ENCODE measurements around the gene SMTNL2.
A peak's percentile ranks its signal among the peaks of the same experiment; 100 is the strongest.
"Not testable (repeated sequence)": the region's sequence is repeated elsewhere in the genome, so short reads cannot be mapped to it uniquely, and the experiment has no call there.

SMTNL2 gene

DNA sequence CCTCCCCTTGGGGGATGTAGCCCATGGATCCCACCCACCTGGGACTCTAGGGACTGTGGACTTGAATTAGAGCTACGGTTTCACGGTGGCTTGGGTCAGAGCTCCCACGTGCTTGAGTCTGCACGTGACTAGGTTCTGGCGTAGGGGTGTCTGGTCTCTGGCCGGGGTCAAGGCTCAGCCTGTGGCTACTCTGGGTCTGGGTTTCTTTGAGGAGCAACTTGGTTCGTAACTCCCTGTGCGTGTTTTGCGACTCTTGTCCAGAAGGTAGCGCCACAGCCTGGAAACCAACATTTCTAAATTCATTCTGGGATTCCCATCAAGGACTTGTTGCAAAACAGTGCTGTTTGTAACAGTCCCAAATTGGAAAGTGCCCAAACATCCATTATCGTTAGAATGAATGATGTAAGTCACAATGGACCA, 23.5 kb upstream of the SMTNL2 start:
- no peak for DNase-seq

DNA sequence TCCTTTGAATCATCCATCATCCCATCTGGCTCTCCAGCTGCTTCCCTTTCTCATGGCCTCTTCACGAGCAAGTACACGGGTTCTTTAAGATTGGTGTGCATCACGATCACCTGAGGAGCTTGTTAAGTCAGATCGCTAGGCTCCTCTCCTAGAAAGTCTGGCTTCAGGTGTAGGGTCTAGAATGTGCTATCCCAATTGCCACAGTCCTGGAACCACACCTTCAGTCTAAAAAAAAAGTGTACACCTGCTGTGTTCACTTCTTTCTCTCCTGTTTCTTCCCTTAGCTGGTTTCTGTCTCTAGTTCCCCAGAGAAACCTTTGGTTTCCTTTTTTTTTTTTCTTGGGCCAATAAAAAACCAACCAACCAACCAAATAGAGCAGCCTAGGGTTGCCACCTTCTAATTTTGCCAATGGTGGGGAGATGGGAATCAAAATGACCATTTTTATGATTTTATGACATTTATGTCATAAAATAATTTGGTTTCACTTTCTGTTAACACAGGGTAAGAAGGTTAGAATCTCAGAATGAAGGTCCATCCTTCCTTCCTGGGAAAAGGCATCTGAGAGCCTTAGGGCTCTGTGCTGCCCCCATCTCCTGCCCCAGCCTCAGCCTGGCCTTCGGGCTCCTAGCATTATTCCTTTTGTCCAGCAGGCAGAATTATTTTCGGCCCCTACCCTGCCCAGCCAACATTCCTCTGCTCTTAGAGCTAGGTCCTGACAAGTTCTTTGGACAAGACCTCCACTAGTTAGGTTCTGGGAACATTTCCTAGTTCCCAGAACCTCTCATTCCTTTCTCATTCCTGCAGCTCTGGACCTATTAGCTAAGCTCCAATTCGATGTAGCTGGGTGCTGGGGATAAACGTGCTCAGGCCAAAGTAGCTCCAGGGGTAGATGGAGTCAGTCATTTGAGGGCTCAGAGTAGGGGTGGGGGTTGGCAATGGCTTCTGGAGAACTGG, 22.0 kb upstream of the SMTNL2 start:
- DNase-seq = no peak

DNA sequence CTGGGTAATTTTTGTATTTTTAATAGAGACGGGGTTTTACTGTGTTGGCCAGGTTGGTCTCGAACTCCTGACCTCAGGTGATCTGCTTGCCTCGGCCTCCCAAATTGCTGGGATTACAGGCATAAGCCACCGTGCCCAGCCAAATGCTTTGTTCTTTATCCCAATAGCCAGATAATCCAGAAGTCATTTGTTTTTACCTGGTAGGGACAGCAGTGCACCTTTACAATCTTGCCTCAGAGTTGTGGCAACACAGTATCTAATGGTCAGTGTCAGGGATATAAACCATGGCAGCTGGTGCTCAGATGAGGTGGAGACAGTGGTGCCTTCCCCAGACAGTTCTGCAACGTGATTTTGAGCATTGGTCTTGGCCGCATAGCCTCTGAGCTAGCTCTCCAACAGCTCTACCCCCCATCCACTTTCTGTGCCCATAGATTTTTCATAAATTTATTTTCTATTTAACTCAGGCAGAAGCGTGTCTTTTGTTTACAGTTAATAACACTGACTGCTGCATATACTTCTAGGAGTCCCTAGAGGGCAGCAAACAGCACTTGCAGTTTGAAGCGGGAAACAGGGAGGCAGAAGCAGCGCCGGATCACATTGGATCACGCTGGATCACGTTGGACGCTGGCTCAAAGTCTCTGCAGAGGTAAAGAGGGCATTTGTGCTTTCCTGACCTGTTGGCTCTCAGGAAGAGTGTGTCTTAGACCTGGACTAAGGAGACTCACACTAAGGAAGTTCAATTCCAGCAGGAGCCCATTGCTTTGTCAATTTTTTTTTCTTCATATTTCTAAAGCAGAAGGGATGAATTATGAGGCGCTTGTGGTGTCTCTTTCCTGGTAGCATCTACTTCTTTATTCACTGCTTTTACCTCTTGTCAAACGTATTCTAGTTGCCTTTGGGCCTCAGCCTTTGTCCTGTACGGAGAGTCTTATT, 18.9 kb upstream of the SMTNL2 start:
- peak; percentile 67 for DNase-seq

DNA sequence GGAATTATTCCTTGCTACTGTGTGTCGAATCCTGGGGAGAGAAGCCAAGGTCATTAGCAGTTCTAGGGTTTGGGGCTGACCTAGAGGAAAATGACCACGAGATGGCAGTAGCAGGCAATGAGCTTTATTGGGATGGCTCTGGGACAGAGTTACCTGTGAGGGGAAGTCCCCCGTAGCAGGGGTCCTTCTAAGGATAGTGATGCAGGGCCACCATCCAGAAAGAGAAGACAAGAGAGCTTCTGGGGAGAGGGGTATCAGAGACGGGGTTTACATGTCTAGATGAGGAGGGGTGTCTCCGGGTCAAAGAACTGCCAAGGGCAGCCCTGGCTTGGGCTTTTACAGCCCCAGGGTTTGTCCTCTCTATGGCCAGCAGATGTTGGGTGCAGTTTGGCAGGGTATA, 17.5 kb upstream of the SMTNL2 start:
- DNase-seq = peak; percentile 54

DNA sequence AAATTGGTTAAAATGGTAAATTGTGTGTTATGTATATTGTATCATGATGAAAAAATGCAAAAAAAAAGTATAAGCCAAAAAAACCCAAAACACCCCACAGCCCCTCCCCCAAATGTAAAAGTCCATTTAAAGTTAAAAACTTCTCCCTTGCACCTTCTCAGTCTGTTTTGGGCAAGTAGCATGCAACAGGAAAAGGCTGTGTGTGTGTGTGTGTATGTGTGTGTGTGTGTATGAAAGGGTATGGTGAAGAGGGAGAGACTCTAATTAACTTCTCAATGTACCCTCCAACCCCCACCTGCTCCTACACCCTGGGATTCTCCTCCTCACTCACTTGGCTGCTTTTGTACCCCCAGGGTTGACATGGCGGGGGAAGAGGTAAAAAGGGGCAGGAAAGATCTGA, 14.7 kb upstream of the SMTNL2 start:
- DNase-seq = no peak

DNA sequence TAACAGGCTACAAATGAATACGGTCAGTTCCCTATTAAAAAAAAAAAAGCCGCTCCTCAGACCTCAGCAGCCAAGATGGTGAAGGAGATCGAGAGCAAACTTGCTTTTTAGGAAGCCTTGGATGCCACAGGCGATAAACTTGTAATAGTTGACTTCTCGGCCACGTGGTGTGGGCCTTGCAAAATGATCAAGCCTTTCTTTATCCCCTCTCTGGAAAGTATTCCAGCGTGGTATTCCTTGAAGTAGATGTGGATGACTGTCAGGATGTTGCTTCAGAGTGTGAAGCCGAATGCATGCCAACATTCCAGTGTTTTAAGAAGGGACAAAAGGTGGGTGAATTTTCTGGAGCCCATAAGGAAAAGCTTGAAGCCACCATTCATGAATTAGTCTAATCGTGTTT, 12.2 kb upstream of the SMTNL2 start:
- DNase-seq = no peak

DNA sequence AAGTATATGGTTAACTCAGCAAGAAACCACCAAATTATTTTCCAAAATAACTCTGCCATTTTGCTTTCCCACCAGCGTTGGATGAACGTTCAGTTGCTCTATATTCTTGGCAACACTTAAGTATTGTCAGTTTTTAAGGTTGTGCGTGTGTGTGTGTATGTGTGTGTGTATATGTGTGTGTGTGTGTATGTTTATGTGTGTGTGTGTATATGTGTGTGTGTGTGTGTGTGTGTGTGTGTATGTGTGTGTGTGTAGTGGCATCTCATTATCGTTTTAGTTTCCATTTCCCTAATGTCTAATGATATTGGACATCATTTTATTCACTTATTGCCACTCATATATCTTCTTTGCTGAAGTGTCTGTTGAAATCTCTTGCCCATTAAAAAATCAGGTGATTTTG, 11.2 kb upstream of the SMTNL2 start:
- no peak for DNase-seq

DNA sequence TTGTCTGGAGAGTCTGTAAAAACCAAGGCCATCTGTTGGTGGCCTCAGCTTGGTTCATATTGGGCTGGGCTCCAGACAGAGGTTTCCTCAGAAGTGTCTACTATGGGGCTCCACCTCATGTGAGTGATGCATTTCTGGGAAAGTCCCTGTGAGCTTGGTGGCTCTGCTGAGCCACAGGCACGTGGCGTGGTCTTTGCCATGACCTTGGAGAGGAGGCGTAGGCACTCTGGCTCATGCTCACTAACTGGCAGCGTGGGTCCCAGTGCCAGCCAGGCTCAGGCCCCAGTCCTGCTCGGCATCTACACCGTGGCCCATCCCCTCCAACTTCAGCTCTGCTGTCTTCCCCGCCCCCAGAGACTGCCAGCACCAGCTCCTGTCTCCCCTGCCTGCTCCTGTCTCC, 10.7 kb upstream of the SMTNL2 start:
- no peak for DNase-seq

DNA sequence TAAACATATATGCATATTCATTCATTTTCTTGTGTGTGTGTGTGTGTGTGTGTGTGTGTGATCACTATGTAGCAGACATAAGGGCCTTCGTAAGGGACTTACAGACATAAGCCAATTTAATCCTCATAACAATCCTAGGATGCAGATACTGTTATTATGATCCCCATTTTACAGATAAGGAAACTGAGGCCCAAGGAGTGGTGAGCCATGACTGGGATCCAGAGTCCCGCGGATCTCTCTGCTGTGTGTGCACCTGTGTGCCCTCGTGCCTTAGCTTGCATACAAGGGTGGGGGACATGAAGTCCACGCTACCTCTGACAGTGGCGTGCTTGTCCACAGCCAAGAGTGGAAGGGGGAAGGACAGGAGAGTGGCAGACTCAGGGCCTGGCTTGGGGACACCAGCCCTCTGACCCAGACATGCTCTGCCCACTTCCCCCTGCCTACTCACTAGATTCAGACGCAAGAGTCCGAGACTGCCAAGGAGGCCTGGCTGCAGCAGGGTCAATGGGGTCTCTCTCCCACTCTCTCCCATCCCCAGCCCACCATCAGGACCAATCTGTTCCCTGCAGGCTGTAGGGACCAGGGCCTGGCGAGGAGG, 9.8 kb upstream of the SMTNL2 start:
- DNase-seq = no peak

DNA sequence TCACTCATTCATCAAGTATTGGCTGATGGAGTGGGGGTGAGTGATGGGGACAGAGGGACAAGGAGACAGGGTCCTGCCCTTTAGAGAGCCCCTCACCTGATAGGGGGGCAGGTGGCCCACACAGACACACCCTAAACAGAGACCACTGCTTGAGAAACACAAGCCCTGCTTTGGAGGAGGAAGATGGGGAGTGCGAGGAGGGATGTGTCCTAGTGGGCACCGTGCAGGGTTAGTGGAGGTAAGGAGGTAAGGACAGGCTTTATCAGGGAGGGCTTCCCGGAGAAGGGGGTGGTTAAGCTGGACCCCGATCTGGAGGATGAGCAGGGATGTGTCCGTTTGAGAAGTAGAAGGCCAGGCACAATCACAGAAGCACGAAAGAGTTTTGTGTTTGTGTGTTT, 8.2 kb upstream of the SMTNL2 start:
- no peak for DNase-seq

DNA sequence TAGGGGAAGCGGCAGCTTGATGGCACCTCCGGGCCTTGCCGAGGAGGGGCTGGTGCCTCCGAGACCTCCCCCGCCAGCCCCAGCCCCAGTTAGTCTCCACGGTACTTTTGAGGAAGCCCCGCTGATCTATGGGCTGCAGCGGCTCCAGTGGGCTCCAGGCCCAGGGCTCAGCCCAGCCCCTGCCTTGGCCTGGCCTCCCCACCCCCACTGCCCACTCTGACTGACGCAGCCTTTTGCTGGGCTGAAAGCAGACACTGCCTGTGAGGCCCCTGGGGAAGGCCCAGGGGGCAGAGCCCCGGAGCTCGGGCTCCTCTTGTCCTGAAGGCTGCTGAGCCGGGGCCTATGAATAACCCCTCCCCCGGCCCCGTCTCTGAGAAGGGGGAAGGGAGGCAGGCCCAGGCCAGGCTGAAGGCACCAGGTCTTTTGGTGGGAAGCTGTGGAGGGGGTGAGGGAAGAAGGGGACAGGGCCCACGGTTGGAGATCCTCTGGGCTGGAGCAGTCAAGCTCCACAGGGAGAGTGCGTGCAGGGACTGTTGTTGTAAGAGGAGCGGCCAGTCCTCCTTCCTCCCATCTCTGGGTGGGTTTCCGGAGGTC, 7.5 kb upstream of the SMTNL2 start:
- no peak for DNase-seq

DNA sequence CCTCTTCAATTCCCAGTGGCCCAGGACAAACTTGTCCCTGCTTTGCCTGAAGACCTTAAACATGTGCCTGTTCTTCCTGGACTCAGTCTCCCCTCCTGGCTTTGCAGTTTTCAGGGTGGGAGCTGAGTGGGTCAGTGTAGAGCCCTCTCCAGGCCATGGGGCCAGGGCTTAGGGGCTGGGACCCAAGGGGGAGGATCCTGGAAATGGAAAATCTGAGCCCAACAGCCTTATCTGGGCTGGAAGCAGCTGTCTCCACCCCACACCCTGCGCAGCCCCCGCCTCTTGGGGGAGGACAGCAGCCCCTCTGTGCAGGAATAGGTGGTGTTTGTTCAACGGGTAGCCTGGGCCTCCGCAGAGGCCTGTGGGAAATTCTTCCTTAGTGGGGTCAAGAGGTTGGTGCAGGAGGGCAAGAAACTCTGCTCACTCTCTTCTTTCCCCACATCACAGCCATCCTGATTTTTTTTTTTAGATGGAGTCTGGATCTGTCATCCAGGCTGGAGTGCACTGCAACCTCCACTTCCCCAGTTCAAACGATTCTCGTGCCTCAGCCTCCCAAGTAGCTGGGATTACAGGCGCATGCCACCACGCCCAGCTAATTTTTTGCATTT, 6.8 kb upstream of the SMTNL2 start:
- DNase-seq = no peak

DNA sequence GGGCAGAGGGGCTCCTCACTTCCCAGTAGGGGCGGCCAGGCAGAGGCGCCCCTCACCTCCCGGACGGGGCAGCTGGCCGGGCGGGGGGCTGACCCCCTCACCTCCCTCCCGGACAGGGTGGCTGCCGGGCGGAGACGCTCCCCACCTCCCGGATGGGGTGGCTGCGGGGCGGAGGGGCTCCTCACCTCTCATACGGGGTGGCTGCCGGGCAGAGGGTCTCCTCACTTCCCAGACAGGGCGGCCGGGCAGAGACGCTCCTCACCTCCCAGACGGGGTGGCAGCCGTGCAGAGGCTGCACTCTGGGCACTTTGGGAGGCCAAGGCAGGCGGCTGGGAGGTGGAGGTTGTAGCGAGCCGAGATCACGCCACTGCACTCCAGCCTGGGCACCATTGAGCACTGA, 6.0 kb upstream of the SMTNL2 start:
- not testable (repeated sequence) for DNase-seq

DNA sequence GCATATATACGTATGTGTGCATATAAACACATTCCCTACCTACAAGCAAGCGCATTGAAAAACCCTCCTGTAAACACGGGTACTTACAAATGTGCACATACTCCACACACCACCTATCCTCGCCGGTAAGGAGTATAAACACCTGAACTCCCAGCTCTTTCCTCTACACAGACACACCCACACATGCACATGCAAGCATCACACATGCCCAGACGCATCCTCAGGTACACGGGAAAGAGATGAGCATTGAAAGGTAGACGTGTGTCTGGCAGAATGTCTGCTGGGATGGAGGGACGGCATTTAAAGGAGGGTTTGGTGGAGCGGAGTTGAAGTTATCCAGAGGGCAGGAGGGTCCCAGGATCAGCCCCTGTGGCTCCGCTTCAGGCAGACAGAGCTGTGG, 4.7 kb upstream of the SMTNL2 start:
- no peak for DNase-seq

DNA sequence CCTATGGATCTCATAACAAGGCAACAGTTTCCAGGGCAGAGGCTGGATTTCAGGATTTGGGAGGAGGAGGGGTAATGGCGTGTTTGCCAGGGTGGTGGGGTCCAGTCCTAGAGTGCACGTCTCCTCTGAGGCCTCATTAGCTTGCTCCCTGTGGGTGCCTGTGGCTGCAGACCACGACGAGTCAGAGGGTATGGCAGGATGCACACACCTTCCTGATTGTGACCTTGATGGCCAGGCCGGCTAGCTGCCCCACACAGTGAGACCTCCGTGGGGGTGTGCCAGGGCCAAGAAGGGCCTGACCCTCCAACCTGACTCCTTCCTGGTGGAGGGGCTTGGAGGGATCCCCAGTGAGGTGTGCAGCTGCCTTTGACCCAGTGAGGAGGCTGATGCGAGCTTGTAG, 4.0 kb upstream of the SMTNL2 start:
- DNase-seq = no peak

DNA sequence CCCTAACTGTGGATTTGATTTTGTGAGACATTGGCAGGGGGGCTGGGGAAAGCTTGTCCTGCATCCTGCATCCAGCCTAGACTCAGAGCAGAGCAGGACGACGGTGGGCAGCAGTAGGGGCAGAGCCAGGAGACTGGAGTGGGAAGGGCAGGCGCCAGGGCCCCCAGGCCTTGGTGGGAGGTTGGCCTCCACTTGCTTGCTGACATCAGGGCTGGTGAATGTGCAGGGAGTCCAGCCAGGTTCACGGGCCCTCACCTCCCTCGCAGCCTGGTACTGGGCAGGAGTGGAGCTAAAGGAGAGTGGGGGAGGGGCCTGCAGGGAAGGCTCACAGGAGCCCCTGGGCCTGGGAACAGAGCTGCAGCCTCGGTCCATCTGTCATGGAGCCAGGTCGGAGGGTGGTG, 2.2 kb upstream of the SMTNL2 start:
- DNase-seq = no peak

DNA sequence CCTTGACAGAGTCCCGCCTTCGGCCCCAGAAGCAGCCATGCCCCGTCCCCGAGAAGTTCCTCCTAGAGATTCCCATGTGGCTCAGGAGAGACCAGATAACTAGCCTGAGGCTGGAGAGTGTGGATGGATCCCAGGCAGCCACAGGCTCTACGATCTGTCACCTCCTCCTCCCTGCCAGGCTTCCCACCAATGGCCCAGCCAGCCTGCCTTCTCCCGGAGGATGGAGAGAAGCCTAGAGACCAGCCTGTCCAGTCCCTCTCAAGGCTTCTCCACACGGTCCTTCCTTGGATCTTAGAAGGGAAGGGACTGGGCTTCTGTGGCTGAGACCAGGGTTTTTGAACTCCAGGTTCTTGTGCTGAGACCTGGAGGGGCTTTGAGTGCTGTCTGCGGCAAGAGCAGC, 1.6 kb upstream of the SMTNL2 start:
- no peak for DNase-seq

DNA sequence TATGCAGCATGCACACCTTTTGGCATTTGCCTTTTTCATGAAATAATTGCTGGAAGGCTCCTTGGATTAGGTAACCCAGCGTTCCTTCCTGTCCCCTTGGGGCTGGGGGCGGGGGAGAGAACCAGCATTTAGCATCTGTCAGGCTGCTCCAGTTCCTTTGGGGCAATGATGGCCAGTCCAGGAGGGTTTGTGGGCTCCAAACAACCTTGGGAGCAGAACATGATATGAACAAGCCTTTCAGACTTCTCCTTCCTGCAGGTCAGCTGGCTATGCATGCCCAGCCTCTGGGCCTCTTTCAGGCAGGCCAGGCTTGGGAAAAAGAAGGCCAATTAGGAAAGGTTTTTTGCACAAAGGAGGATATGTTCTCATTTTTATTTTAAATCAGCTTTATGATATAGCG, 1.1 kb upstream of the SMTNL2 start:
- DNase-seq = no peak

DNA sequence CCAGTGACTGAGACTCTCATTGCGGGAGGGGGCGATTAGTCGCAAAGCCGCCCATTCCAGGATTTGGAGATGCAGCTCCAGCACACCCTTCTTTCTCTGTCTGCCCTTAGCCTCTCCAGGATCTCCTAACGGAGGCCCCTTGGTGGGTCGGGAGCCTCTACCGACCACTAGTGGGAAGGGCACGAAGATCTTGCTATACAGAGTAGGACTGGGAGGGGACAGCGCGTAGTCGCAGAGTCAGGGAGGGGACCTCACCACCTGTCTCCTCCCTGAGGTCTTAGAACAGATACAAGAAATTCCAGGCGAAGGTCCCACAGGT, 588 bp upstream of the SMTNL2 start:
- DNase-seq = no peak

DNA sequence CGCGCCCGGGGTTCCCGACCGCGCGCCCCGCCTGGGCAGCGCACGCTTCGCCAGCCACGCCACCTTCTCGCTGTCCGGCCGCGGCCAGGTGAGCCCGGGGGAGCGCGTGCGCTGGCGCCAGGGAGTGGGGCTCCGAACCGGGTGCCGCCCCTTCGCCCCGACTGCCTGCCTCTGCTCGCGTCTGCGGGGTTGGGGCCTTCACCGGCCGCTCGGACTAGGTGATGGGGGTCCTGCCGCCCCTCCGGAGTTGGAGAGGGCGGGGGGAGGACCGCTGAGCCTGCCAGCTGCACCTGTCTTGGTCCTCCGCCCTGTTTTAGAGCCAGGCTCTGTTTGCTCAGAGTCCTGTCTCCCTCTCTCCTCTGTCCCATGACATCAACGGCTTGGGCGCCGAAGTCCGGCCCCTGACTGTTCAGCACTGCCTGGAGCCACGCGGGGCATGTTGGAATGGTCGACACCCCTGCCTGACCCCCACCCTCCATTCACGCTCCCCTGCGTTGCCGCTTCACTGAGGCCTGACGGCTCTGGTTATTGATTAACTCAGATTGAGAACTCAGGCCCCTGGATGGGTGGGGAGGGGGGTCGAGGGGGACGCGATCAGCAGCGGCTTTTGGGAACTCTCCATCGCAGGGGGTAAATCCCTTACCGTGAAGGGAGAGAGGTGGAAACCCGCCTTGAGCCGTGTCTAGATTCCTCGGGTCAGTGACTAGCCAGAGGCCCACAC, 748 bp downstream of the SMTNL2 start:
- DNase-seq = no peak

DNA sequence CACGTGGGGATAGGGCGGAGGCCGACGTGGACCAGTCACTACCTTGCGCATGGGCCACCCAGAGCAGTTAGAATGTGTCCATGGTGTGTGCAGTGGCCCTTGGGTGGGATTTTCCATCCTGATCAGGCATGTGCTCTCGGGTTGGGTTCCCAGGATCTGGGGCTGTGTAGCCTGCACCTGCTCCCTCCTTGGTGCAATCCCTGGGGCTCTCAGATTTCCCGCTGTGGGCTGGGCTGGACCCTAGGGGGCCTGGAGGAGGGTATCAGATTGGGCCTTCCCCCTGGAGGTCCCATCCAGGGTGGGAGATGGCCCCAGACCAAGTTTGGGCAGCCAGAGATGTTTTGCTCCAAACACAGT, 1.3 kb downstream of the SMTNL2 start:
- DNase-seq = no peak

DNA sequence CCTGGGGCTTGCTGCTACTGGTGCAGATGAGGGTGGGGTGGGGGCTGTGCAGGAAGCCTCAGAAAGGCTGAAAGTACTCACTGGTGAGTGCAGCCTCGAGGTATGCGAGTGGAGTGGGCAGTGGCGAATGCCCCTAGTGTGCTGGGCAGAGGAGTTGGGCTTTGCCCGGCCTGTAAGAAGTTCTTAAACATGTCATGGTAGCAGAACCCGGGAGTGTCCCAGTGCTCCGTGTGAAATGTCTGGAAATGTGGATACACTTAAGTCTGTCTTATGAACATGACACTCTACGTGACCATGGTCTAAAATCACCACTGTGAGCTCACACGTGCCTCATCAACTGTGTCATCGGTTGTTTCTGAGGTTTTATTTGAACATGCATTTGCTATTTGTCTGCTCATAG, 1.7 kb downstream of the SMTNL2 start:
- DNase-seq = no peak
